ENCODE results near the gene MTR. TPM values are rescaled to one million over a fixed set of nuclear protein-coding genes. Genes with fewer than 3 reads are reported as not detected.

The MTR gene
- polyA plus RNA-seq, 1 donor, result 19.7 TPM

- DNase-seq (ENCODE audit: low read depth), result no peak
These were observed 69.1 kb downstream of the MTR start for GRCh38 chr1:236864211-236864610.

- no peak for DNase-seq (ENCODE audit: low read depth)
These were observed 70.1 kb downstream of the MTR start for GRCh38 chr1:236864996-236865817.

GRCh38 chr1:236865818-236866155 lies 70.7 kb downstream of the MTR start:
- no peak for DNase-seq (ENCODE audit: low read depth)

- no peak for DNase-seq (ENCODE audit: low read depth)
These were observed 73.8 kb downstream of the MTR start for GRCh38 chr1:236868625-236869467.

GRCh38 chr1:236869911-236870310 lies 74.8 kb downstream of the MTR start:
- DNase-seq (ENCODE audit: low read depth), result no peak

- DNase-seq (ENCODE audit: low read depth), result no peak
These were observed 75.6 kb downstream of the MTR start for GRCh38 chr1:236870721-236871120.

GRCh38 chr1:236872075-236872666 lies 77.1 kb downstream of the MTR start:
- DNase-seq (ENCODE audit: low read depth), result no peak

- DNase-seq (ENCODE audit: low read depth), result no peak
These were observed 80.9 kb downstream of the MTR start for GRCh38 chr1:236875975-236876374.

GRCh38 chr1:236877661-236878060 lies 82.6 kb downstream of the MTR start:
- DNase-seq (ENCODE audit: low read depth), result no peak

- no peak for DNase-seq (ENCODE audit: low read depth)
These were observed 85.1 kb downstream of the MTR start for GRCh38 chr1:236880209-236880608.

- no peak for DNase-seq (ENCODE audit: low read depth)
These were observed 87.6 kb downstream of the MTR start for GRCh38 chr1:236882678-236883077.

- DNase-seq (ENCODE audit: low read depth), result no peak
These were observed 91.1 kb downstream of the MTR start for GRCh38 chr1:236886199-236886598.

- DNase-seq (ENCODE audit: low read depth), result no peak
These were observed 92.0 kb downstream of the MTR start for GRCh38 chr1:236887081-236887480.

GRCh38 chr1:236888126-236888525 lies 93.0 kb downstream of the MTR start:
- no peak for DNase-seq (ENCODE audit: low read depth)

GRCh38 chr1:236888903-236889302 lies 93.8 kb downstream of the MTR start:
- no peak for DNase-seq (ENCODE audit: low read depth)

- no peak for DNase-seq (ENCODE audit: low read depth)
These were observed 95.3 kb downstream of the MTR start for GRCh38 chr1:236890152-236891056.

- DNase-seq (ENCODE audit: low read depth), result no peak
These were observed 98.8 kb downstream of the MTR start for GRCh38 chr1:236893626-236894545.

- DNase-seq (ENCODE audit: low read depth), result no peak
These were observed 100.7 kb downstream of the MTR start for GRCh38 chr1:236895665-236896387.

GRCh38 chr1:236896716-236897115 lies 101.6 kb downstream of the MTR start:
- DNase-seq (ENCODE audit: low read depth), result no peak
